ENCODE measurements around the gene USP33.

The USP33 gene

GRCh38 chr1:77762072-77762476, 2.4 kb upstream of the USP33 start:
- H3K18ac ChIP-seq (ENCODE audit: low read depth in 1 of 2, low read length in 2 of 2) = no peak overlapping the region
- H3K27ac ChIP-seq (ENCODE audit: low read length, poor library complexity, severe bottlenecking) = no peak overlapping the region
- no peak overlapping the region for H2AFZ ChIP-seq (ENCODE audit: low read depth, low read length)
- no peak overlapping the region for H3K9ac ChIP-seq (ENCODE audit: low read length)
- H3K36me3 ChIP-seq (ENCODE audit: control insufficient read depth in 1 of 2, insufficient read depth in 2 of 2, low read depth in 1 of 2, low read length in 2 of 2) = no peaks in the 10 kb centered on the region
- no peak overlapping the region for H2BK12ac ChIP-seq (ENCODE audit: low read length in 2 of 2)
- H3K9me3 ChIP-seq (ENCODE audit: control insufficient read depth, low read length) = no peaks in the 10 kb centered on the region
- no peaks in the 10 kb centered on the region for H3K27me3 ChIP-seq (ENCODE audit: control insufficient read depth in 1 of 2, insufficient read depth in 1 of 2, low read length in 2 of 2)
- H3K14ac ChIP-seq (ENCODE audit: low read length in 2 of 2) = no peak overlapping the region
- H3K4ac ChIP-seq (ENCODE audit: low read depth in 1 of 2, low read length in 2 of 2) = no peak overlapping the region
- 0% methylated on average over 1 of the region's 1 CpG for WGBS
- H2BK120ac ChIP-seq (ENCODE audit: low read depth, low read length) = no peak overlapping the region
- H3K23ac ChIP-seq (ENCODE audit: low read length in 2 of 2) = no peak overlapping the region
- no peak overlapping the region for H2AK5ac ChIP-seq (ENCODE audit: low read length, severe bottlenecking)
- H4K8ac ChIP-seq (ENCODE audit: low read length) = no peak overlapping the region
- no peak overlapping the region for H2BK15ac ChIP-seq (ENCODE audit: low read depth, poor library complexity, severe bottlenecking)
- no peaks in the 10 kb centered on the region for H3K4me1 ChIP-seq (ENCODE audit: control insufficient read depth, insufficient read depth, low read depth, low read length)
- peaks cover 2% of the 10 kb centered on the region for H3K79me1 ChIP-seq (replicated peaks; ENCODE audit: low read length, poor library complexity, severe bottlenecking)
- H2BK5ac ChIP-seq (ENCODE audit: low read depth, low read length, poor library complexity, severe bottlenecking) = no peak overlapping the region
- H3K4me3 ChIP-seq (ENCODE audit: insufficient read depth in 1 of 2, low read depth in 1 of 2, low read length in 2 of 2) = no peak overlapping the region
- no peak overlapping the region for H3K4me2 ChIP-seq (ENCODE audit: low read length, poor library complexity, severe bottlenecking)
- no peak overlapping the region for H4K91ac ChIP-seq (ENCODE audit: low read length)
- DNase-seq = peak; percentile 75

GRCh38 chr1:77757603-77758002, 2.0 kb downstream of the USP33 start:
- 100% methylated on average over 1 of the region's 2 CpGs for WGBS
- peak overlapping the region in 1 of 2 experiments; percentile 97 for H3K4me3 ChIP-seq (ENCODE audit: insufficient read depth in 1 of 2, low read depth in 1 of 2, low read length in 2 of 2)
- no peak overlapping the region for H2AFZ ChIP-seq (ENCODE audit: low read depth, low read length)
- H2BK12ac ChIP-seq (ENCODE audit: low read length in 2 of 2) = no peak overlapping the region
- H3K9ac ChIP-seq (ENCODE audit: low read length) = peak overlapping the region; percentile 98
- peak; percentile 58 for DNase-seq
- peaks cover 2% of the 10 kb centered on the region for H3K79me1 ChIP-seq (replicated peaks; ENCODE audit: low read length, poor library complexity, severe bottlenecking)
- H3K9me3 ChIP-seq (ENCODE audit: control insufficient read depth, low read length) = no peaks in the 10 kb centered on the region
- no peak overlapping the region for H2BK15ac ChIP-seq (ENCODE audit: low read depth, poor library complexity, severe bottlenecking)
- H2BK120ac ChIP-seq (ENCODE audit: low read depth, low read length) = no peak overlapping the region
- no peaks in the 10 kb centered on the region for H3K36me3 ChIP-seq (ENCODE audit: control insufficient read depth in 1 of 2, insufficient read depth in 2 of 2, low read depth in 1 of 2, low read length in 2 of 2)
- no peak overlapping the region for H2BK5ac ChIP-seq (ENCODE audit: low read depth, low read length, poor library complexity, severe bottlenecking)
- no peak overlapping the region for H3K4me2 ChIP-seq (ENCODE audit: low read length, poor library complexity, severe bottlenecking)
- H3K23ac ChIP-seq (ENCODE audit: low read length in 2 of 2) = no peak overlapping the region
- no peak overlapping the region for H3K4ac ChIP-seq (ENCODE audit: low read depth in 1 of 2, low read length in 2 of 2)
- H4K91ac ChIP-seq (ENCODE audit: low read length) = no peak overlapping the region
- no peak overlapping the region for H3K14ac ChIP-seq (ENCODE audit: low read length in 2 of 2)
- H3K18ac ChIP-seq (ENCODE audit: low read depth in 1 of 2, low read length in 2 of 2) = no peak overlapping the region
- H3K4me1 ChIP-seq (ENCODE audit: control insufficient read depth, insufficient read depth, low read depth, low read length) = no peaks in the 10 kb centered on the region
- H2AK5ac ChIP-seq (ENCODE audit: low read length, severe bottlenecking) = no peak overlapping the region
- no peak overlapping the region for H4K8ac ChIP-seq (ENCODE audit: low read length)
- no peak overlapping the region for H3K27ac ChIP-seq (ENCODE audit: low read length, poor library complexity, severe bottlenecking)
- no peaks in the 10 kb centered on the region for H3K27me3 ChIP-seq (ENCODE audit: control insufficient read depth in 1 of 2, insufficient read depth in 1 of 2, low read length in 2 of 2)

GRCh38 chr1:77757066-77757584, 2.5 kb downstream of the USP33 start:
- H2AFZ ChIP-seq (ENCODE audit: low read depth, low read length) = no peak overlapping the region

GRCh38 chr1:77756052-77756754, 3.4 kb downstream of the USP33 start:
- Histone ChIP-seq H2AK5ac (ENCODE audit: low read length, severe bottlenecking) (no peak overlapping the region), H3K4ac (ENCODE audit: low read depth in 1 of 2, low read length in 2 of 2) (no peak overlapping the region), H3K27ac (ENCODE audit: low read length, poor library complexity, severe bottlenecking) (no peak overlapping the region), H2BK120ac (ENCODE audit: low read depth, low read length) (no peak overlapping the region), H3K4me3 (ENCODE audit: insufficient read depth in 1 of 2, low read depth in 1 of 2, low read length in 2 of 2) (peak overlapping the region in 1 of 2 experiments; percentile 97), H3K4me1 (ENCODE audit: control insufficient read depth, insufficient read depth, low read depth, low read length) (no peaks in the 10 kb centered on the region), H3K18ac (ENCODE audit: low read depth in 1 of 2, low read length in 2 of 2) (no peak overlapping the region), H3K14ac (ENCODE audit: low read length in 2 of 2) (no peak overlapping the region), H3K9me3 (ENCODE audit: control insufficient read depth, low read length) (no peaks in the 10 kb centered on the region), H2BK15ac (ENCODE audit: low read depth, poor library complexity, severe bottlenecking) (no peak overlapping the region), H2AFZ (ENCODE audit: low read depth, low read length) (no peak overlapping the region), H3K4me2 (ENCODE audit: low read length, poor library complexity, severe bottlenecking) (no peak overlapping the region), H3K23ac (ENCODE audit: low read length in 2 of 2) (no peak overlapping the region), H2BK5ac (ENCODE audit: low read depth, low read length, poor library complexity, severe bottlenecking) (no peak overlapping the region), H3K79me1 (replicated peaks; ENCODE audit: low read length, poor library complexity, severe bottlenecking) (peaks cover 2% of the 10 kb centered on the region), H3K9ac (ENCODE audit: low read length) (peak overlapping the region; percentile 98), H4K91ac (ENCODE audit: low read length) (no peak overlapping the region), H4K8ac (ENCODE audit: low read length) (no peak overlapping the region), H2BK12ac (ENCODE audit: low read length in 2 of 2) (no peak overlapping the region), H3K36me3 (ENCODE audit: control insufficient read depth in 1 of 2, insufficient read depth in 2 of 2, low read depth in 1 of 2, low read length in 2 of 2) (peaks cover 0 to 3% of the 10 kb centered on the region in 2 experiments), H3K27me3 (ENCODE audit: control insufficient read depth in 1 of 2, insufficient read depth in 1 of 2, low read length in 2 of 2) (no peaks in the 10 kb centered on the region)
- 100% methylated on average over 1 of the region's 1 CpG for WGBS
- no peak for DNase-seq

More at GRCh38 chr1:77757066-77757584, 2.5 kb downstream of the USP33 start:
- 100% methylated on average over 1 of the region's 1 CpG for WGBS
- Histone ChIP-seq H4K91ac (ENCODE audit: low read length) (no peak overlapping the region), H3K14ac (ENCODE audit: low read length in 2 of 2) (no peak overlapping the region), H2BK15ac (ENCODE audit: low read depth, poor library complexity, severe bottlenecking) (no peak overlapping the region), H3K4me2 (ENCODE audit: low read length, poor library complexity, severe bottlenecking) (no peak overlapping the region), H3K27ac (ENCODE audit: low read length, poor library complexity, severe bottlenecking) (no peak overlapping the region), H2AK5ac (ENCODE audit: low read length, severe bottlenecking) (no peak overlapping the region), H2BK5ac (ENCODE audit: low read depth, low read length, poor library complexity, severe bottlenecking) (no peak overlapping the region), H3K9ac (ENCODE audit: low read length) (peak overlapping the region; percentile 98), H3K18ac (ENCODE audit: low read depth in 1 of 2, low read length in 2 of 2) (no peak overlapping the region), H3K4me1 (ENCODE audit: control insufficient read depth, insufficient read depth, low read depth, low read length) (no peaks in the 10 kb centered on the region), H3K23ac (ENCODE audit: low read length in 2 of 2) (no peak overlapping the region), H3K79me1 (replicated peaks; ENCODE audit: low read length, poor library complexity, severe bottlenecking) (peaks cover 2% of the 10 kb centered on the region), H3K27me3 (ENCODE audit: control insufficient read depth in 1 of 2, insufficient read depth in 1 of 2, low read length in 2 of 2) (no peaks in the 10 kb centered on the region), H3K9me3 (ENCODE audit: control insufficient read depth, low read length) (no peaks in the 10 kb centered on the region), H3K4ac (ENCODE audit: low read depth in 1 of 2, low read length in 2 of 2) (no peak overlapping the region), H4K8ac (ENCODE audit: low read length) (no peak overlapping the region), H2BK12ac (ENCODE audit: low read length in 2 of 2) (no peak overlapping the region), H3K4me3 (ENCODE audit: insufficient read depth in 1 of 2, low read depth in 1 of 2, low read length in 2 of 2) (peak overlapping the region in 1 of 2 experiments; percentile 97), H2BK120ac (ENCODE audit: low read depth, low read length) (no peak overlapping the region), H3K36me3 (ENCODE audit: control insufficient read depth in 1 of 2, insufficient read depth in 2 of 2, low read depth in 1 of 2, low read length in 2 of 2) (no peaks in the 10 kb centered on the region)
- no peak for DNase-seq

Measured in mesenchymal stem cell (in vitro differentiated cells and primary cell).